ENCODE data around the gene FBXW8. TPM values are rescaled to one million over a fixed set of nuclear protein-coding genes. Genes with fewer than 3 reads are reported as not detected.

The FBXW8 gene
- total RNA-seq, 4 donors from 2014 or later = 8.5 to 14.3 (median 10.6) TPM

DNA sequence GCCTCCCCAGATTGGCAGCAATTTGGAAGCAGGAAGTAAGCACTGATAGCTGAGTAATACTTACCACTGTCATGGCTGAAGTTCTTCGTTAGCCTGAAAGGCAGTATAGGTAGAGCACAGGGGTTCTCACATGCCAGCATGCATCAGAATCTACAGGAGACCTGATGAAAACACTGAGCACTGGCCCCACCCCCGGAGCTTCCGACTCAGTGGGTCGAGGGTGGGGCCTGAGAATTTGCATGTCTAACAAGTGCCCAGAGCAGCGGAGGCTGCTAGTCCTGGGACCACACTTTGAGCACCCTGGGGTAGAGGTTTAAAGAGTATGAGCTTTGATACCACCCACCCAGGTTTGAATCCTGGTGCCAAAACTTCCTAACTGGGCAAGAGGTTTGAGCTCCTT is 89.6 kb downstream of the FBXW8 start:
- TF ChIP-seq, protein P1, sequence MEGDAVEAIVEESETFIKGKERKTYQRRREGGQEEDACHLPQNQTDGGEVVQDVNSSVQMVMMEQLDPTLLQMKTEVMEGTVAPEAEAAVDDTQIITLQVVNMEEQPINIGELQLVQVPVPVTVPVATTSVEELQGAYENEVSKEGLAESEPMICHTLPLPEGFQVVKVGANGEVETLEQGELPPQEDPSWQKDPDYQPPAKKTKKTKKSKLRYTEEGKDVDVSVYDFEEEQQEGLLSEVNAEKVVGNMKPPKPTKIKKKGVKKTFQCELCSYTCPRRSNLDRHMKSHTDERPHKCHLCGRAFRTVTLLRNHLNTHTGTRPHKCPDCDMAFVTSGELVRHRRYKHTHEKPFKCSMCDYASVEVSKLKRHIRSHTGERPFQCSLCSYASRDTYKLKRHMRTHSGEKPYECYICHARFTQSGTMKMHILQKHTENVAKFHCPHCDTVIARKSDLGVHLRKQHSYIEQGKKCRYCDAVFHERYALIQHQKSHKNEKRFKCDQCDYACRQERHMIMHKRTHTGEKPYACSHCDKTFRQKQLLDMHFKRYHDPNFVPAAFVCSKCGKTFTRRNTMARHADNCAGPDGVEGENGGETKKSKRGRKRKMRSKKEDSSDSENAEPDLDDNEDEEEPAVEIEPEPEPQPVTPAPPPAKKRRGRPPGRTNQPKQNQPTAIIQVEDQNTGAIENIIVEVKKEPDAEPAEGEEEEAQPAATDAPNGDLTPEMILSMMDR (IDR thresholded peaks at IDR 0.05; ENCODE audit: low read depth) = no peak

DNA sequence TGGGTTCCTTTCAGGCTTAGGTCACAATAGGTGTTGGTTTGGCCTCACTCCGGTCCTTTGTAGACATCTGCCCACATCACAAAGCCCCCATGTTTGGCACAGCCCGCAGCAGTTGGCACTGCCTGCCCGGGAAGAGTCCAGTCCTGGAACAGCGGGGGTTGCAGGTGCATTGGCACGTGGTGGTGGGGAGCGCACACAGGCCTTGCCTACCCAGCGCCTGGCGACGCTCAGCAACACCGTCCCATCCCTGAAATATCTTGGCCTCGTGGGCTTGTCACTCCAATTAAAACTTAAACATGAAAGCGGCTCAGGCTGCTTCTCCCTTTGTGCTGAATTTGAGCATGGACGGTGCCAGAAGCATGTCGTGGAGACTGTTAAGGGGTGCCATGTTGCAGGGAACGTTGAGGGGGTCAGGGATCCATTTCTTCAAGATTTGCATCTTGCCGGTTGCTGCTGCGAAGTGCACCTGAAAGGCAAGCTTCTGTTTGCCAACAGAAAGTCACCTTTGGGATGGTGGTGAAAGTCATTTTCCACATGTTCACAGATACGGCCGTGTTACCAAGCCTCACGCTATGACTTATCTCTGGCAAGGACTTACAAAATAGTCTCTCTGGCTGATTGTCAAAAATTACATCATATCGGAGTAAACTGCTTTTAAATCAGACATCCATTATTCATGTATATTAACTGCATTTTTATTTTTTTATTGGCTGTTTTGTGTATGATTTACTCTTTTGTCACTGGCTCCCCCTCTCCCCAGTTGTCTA is 91.5 kb downstream of the FBXW8 start:
- TF ChIP-seq, protein P1 (IDR thresholded peaks at IDR 0.05; ENCODE audit: low read depth) = no peak

DNA sequence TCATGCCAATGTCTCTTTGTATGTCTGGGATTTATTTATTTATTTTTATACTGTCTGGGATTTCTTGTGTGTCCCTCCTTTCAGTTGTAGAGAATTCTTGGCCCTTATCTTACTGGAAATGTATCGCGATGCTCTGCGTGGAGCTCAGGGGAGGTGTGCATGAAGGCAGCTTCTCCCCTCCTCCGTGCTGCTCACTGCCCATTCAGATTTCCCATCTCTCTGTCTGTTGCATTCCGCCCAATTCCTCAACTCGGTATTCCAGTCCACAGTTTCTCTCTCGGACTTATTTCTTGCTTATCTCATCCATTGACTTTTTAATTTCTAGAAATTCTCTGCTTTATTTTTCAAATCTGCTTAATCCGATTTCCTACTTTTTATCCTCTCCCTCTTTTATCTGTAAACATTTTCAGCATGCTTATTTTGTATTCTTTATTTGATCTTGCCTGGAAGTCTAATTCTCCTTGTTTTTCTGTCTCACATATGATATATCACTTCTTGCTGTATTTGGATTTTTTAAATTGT is 93.2 kb downstream of the FBXW8 start:
- TF ChIP-seq, protein P1 (IDR thresholded peaks at IDR 0.05; ENCODE audit: low read depth) = no peak

DNA sequence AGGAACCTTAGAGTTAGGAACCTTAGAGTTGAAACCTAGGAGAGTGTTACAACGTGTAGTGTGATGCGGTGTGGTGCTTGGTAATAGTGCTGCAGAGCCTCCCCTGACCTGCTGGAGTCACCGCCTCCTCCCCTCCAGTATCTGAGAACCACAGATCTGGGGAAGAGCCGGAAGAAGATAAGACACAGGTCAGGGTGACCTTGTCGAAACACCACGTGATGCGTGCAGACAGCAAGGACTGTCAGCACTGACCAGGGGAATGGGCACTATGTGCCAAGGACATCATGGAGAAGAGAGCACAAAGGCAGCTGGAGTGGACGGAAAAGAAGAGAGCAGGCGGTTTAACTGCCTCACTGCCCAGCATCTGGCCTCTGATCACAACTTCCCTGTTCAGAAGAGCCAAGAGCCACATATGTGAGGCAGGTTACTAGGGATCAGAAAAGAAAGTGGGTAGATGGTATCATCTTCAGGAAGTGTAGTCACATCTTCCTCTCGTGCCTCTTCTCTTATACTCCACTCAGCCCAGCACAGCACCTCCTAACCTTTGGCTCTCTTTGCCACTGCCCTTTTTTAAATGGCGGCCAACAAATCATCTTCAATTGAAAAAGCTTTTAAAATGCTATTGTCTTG is 94.8 kb downstream of the FBXW8 start:
- TF ChIP-seq, protein P1 (IDR thresholded peaks at IDR 0.05; ENCODE audit: low read depth) = no peak

DNA sequence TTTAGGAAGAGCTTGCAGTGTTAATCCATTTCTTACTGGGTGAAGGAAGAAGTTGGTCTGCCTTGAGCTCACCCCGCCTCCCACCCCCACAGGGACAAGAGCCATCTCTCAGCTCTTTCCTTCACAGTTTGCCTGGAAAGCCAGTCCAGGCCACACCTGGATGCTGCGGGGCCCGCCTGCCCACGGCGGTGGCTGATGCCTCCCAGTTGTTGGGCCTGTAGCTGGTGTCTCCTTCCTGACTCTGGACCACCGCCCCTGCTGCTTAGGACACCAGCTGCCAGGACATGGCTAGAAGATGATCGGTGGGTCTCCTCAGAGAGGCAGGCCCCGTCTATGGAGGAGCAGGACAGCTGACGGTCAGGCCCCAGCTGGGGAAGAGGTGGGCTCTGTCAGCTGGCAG is 95.6 kb downstream of the FBXW8 start:
- TF ChIP-seq, protein P1 (IDR thresholded peaks at IDR 0.05; ENCODE audit: low read depth) = no peak

DNA sequence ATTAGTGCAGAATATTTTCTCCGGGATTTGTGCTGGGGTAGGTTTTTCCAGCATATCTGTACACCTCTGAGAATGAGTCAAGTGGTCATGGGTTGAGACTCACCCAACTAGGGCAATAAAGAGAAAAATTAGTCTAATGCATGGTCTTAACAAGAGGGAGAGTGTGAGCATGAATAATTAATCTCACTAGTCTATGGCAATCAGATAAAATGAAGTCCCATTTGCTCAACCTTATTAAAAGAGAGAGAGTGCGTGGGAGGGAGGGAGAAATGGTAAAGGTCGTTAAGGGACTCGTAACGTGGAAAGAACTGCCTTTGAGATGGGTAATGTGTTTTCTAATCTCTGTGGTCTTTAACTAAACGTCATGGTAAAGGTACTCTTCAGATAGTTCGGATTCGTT is 96.8 kb downstream of the FBXW8 start:
- TF ChIP-seq, protein P1 (IDR thresholded peaks at IDR 0.05; ENCODE audit: low read depth) = no peak

DNA sequence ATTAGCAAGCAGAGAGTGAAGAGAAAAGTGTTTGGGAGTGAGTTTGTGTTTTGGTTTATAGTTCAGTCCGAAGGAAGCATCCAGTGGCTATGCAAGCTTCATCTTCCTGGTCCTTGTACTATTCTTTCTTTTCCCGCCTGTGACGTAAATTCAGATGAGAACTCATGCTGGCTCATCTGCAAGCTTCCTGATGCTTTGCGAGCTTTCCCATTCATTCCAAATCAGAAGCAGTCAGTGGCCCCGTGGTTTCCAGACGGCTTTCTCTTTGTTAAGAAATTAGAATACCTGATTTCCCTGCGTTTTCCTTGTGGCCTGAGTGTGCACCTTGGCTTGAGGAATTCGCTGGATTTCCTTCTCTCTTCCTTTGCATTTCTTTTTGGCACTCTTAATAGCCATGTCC is 99.0 kb downstream of the FBXW8 start:
- TF ChIP-seq, protein P1 (IDR thresholded peaks at IDR 0.05; ENCODE audit: low read depth) = no peak
